GF-D8 (cell line): Measurements from ENCODE around the gene SLC35F5.
"Not testable (repeated sequence)": the region's sequence is repeated elsewhere in the genome, so short reads cannot be mapped to it uniquely, and the experiment has no call there.

ENCODE experiments used
- DNase-seq: peaks from one replicate; lab custom pipeline; 2025; lab: John Stamatoyannopoulos, UW

The SLC35F5 gene

DNA sequence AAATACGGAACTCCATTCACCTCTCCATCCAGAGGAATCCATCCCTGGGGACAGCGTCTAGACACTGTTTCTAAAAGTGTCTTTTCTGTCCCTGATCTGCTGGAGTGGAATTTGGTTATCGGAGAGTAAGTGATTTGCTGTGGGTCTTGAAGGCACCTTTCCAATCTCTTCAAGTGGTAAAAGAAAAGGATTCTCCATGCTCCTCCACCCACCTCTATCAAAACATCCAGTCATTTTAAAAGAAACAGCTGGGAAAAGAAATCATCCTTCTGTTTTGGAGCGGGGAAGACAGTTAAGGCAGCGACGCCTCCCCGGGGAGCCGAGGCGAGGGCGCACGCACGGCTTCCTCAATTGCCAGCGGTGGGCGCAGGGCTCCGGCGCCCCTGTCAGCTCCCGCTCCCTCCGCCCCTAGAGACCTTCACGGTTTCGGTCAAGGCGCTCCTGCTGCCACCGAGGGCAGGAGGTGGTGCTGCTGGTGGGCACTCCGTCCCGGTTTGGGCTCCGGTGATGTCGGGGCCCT, 547 bp downstream of the SLC35F5 start:
- no peak for DNase-seq

DNA sequence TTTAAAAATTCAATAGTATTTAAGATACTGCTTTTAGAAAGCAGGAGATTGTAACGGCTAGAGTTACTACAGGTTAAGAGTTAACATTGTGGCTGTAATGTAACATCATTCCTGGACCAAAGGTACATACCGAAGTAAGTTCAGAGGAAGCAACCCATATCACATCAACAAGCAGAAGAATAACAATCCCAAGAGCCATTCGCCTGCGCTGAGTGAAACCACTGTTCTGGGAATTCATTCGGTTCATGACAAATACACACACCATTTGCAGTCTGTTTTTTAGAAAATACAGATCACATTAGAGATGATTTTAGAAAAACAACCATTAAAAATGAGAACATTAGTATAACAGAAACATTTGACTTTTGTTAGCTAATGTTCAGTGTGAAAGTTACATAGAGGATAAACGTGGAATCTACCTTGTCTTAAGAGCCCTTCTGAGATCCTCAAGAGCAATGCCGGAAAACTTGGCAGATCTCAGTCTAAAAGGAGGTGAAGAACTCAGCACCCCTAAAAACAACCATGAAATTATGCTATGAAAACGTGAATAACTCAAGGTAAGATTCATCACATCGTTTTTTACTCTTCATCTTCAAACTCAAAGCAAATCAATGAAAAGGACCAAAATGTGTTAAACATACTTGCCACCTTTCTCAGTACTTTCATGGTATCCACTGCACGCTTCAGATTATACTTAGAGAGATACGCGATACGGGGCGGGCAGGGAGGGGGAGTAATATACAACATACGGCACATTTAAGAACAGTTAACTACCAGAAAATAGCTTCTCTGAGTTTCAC, 1.2 kb downstream of the SLC35F5 start:
- DNase-seq: no peak

DNA sequence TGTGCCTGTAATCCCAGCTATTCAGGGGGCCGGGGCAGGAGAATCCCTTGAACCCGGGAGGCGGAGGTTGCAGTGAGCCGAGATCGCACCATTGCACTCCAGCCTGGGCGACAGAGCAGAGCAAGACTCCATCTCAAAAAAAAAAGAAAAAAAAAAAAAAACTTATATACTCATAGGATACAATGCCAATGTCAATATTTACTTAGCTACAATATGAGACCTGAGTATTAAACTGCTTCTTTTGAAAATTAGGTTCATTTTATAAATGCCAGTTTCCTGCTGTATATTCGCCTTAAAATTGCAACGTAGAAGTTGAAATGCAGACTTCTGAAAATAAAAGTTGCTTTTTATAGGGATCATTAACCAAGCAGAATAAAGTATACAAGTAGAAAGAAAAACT, 2.3 kb downstream of the SLC35F5 start:
- no peak for DNase-seq

DNA sequence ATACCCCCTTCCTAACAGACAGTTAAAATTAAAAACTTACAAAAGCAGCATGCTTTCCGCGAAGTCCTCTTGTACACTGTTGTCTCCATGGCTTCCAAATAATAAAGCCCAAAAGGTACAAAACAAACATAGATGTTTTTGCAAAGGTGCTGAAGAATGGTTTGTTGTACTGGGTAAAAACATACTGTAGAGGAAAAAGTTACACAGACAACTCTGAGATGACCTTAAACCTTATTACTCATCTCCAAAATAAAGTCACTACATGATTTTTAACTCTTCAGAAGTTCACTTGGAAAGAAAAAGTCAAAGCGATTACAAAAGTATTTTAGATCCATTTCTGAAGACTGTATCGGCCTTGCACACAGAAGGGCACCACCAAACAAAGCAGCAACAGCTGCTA, 6.1 kb downstream of the SLC35F5 start:
- DNase-seq: no peak

DNA sequence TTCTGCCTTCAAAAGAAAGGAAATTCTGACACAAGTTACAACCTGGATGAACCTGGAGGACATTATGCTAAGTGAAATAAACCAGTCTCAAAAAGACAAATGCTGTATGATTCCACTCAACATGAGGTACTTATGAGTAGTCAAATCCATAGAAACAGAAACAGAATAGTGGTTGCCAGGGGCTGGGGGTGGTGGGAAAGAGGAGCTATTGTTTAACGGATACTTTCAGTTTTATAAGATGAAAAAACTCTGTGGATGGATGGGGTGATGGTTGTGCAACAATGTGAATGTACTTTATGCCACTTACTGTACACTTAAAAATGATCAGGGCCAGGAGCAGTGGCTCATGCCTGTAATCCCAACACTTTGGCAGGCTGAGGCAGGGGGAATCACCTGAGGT, 15.4 kb downstream of the SLC35F5 start:
- no peak for DNase-seq

DNA sequence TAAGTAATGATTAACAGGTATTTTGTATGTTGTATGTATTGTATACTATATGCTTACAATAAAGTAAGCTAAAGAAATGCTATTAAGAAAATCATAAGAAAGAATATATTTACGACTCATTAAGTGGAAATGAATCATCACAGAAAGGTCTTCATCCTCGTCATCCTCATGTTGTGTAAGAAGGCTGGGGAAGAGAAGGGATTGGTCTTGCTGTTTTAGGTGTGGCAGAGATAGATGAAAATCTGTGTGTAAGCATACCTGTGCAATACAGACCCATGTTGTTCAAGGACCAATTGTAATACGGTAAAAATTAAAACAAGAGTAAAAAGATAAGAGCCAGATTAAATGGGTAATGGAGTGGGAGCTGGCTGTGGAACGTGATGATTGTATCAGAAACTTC, 16.6 kb downstream of the SLC35F5 start:
- DNase-seq: no peak

DNA sequence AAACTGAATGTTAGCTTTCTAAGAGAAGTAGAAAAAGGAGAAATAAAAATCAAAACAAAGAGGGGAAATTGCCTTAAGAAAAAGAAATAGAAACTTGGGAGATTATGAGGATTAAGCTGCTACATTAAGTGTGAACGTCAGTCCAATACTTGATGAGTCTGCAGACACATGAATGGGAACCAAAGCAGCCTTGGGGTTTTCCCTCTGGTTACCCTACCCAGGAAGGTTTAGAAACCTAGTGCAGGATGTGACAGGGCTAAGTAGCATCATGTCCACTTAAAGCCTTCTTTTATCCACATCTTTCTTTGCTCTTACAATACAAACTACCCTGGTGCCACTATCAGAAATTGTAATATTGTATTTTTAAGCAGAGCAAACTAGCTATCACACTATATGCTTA, 22.3 kb downstream of the SLC35F5 start:
- DNase-seq: no peak

DNA sequence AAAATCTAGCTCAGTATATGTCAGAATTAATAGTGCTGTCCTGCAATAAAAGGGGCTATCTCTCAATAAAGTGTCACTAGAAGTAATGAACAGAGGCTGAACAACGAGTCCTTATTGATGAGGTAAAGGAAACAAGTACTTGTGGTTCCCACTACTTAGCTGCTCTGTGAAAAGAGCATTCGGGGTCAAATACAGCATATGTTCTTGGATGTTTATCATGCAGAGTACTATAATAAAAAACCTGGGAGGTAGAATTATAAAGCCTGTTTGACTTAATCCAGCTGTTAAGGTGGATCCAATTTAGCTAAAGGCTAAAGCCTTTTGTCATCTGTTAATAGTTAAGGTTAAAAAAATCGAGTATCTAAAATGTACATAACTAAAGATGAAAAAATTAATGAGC, 32.4 kb downstream of the SLC35F5 start:
- no peak for DNase-seq

DNA sequence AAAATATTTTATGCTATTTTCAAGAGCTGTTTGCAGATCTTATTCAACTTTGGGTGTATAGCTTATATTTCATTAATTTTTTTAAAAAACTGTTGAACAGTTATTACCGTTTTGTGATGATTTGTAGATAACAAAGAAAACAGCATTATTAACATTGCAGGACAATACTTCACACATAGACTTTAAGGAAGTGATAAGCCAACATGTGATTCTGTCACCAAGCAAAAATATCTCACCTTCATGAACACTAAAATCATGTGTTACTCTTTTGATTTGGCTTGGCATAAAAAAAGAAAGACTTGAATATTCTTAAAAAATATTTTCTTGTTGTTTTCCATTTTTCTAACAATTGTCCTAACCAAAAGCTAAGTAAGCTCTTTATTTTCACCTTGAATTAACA, 33.0 kb downstream of the SLC35F5 start:
- no peak for DNase-seq

DNA sequence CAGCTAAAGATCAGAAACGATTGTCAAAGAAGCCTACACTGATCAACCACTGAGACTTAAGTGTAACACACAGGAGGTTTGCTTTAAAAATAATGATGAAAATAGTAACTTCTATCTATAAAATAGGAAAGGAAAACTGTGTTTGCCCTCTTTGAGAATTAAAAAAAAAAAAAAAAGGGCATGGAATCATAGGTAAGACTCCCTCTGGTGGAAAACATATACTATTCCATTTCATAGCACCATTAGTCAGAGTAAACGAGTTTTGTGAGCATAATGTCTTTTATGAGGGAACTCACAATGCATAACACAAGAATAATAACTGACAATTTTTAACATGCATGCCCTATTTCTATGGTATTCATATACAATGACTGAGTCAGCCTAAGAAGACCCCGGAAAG, 36.3 kb downstream of the SLC35F5 start:
- no peak for DNase-seq

DNA sequence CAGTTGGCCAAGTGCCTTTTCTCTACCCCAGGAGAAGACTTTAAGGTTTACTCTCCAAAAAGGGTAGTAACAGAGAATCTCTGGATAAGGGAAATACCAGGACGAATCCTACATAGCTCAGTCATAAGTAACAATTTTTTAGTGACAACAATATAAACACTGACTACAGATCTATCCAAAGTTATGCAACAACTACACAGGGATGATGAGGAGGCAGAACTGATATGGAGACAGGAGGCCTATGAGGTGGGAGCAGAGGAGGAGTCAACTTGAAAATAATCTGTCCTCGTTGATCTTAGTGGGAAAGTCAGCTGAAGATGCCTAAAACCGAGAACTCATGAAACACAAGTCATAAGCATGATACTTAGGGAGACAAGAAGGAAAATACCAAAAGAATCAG, 40.2 kb downstream of the SLC35F5 start:
- no peak for DNase-seq

DNA sequence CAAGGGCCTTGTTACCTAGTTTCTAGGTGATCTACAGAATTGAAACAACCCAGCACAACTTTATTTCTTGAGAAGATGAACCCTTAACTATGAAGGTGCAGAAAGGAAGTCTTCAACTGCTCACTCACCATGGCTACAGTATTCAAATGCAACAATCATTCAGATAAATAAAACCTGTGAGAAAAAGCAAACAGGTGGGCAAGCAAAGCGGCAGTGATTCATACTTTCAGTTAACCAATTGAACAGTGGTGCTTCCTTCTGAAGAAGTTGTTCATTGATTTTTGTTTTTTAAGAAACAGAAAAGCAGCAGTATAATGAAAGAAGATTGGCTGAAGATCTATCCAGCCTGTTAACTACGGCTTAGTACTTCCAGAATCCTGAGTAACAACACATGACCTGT, 43.5 kb downstream of the SLC35F5 start:
- DNase-seq: no peak

DNA sequence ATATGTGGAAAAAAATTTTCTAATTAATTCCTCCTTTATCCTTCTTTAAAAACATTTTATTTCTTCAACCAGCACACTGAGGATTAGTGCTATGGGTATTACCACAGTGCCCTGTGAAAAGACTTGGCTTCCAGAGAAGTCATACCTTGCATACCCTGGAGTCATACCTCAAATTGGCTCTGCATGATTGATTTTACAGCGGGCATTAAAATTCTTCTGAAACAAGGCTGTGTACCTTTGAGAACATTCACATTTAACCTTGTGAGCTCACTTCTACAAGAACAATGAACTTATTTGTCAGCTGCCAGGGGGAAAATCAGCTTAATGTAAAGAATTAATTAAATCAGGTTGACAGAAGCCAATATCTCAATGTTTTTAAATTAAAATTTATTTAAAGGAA, 44.6 kb downstream of the SLC35F5 start:
- no peak for DNase-seq

DNA sequence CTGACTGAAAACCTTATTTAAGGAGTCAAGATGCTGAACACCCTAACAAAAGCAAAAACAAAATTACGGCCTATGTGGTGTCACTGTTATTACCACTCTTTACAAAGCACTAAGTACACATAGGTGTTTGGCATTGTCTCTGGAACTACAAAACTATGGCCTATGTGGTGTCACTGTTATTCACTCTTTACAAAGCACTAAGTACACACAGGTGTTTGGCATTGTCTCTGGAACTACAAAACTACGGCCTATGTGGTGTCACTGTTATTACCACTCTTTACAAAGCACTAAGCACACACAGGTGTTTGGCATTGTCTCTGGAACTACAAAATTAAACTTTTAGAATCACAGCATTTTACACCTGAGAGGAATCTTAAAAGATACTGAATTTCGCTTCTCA, 47.4 kb downstream of the SLC35F5 start:
- DNase-seq: no peak

DNA sequence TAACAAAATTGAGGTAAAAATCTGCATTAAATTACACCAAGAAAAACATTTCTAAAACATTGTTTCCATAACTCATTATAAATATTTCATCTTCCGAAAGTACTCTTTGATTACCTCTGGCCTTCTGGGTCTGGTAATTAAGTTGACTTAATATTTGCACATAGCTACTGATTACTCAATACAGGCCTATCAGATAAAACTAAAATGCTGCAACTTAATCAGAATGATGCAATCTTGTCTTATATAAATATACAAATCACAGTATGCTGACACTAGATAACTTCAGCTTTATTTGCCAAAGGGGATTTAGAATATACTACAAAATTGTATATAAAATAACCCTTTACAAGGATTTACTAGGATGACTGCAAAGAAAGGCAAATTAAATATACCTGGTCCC, 49.3 kb downstream of the SLC35F5 start:
- no peak for DNase-seq

DNA sequence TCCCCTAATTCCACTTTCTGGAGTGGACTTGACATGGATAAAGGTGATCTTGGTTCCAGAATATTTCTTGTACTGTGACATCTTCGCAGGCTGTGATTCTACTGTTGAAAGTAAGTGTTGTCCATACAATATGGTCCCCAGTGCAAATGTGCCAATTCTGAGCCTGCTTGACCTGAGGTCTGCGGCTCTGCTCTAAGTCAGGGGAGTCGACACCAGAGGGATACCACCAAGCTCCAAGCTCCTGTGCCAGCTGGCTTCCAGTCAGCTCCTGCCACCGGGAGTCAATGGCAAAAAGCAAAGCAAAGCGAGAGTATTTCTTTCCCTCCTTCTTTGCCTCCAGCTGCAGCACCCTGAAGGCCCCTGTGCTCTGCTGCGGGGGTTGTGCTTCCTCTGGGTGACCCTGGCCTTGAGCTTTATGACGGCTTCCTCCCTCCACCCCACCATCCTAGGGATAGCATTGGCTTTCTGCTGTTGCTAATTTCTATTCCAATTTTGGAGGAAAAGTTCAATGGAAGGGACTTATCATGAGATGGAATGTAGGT, 50.4 kb downstream of the SLC35F5 start:
- no peak for DNase-seq

DNA sequence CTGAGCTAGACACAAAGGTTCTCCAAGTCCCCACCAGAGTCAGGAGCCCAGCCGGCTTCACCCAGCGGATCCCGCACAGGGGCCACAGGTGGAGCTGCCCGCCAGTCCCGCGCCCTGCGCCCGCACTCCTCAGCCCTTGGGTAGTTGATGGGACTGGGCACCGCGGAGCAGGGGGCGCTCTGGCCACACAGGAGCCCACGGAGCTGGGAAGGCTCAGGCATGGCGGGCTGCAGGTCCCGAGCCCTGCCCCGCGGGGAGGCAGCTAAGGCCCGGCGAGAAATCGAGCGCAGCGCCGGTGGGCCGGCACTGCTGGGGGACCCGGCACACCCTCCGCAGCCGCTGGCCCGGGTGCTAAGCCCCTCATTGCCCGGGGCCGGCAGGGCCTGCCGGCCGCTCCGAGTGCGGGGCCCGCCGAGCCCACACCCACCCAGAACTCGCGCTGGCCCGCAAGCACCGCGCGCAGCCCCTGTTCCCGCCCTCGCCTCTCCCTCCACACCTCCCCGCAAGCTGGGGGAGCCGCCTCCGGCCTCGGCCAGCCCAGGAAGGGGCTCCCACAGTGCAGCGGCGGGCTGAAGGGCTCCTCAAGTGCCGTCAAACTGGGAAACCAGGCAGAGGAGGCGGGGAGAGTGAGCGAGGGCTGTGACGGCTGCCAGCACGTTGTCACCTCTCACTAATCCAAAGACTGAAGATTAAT, 52.0 kb downstream of the SLC35F5 start:
- DNase-seq: not testable (repeated sequence)

DNA sequence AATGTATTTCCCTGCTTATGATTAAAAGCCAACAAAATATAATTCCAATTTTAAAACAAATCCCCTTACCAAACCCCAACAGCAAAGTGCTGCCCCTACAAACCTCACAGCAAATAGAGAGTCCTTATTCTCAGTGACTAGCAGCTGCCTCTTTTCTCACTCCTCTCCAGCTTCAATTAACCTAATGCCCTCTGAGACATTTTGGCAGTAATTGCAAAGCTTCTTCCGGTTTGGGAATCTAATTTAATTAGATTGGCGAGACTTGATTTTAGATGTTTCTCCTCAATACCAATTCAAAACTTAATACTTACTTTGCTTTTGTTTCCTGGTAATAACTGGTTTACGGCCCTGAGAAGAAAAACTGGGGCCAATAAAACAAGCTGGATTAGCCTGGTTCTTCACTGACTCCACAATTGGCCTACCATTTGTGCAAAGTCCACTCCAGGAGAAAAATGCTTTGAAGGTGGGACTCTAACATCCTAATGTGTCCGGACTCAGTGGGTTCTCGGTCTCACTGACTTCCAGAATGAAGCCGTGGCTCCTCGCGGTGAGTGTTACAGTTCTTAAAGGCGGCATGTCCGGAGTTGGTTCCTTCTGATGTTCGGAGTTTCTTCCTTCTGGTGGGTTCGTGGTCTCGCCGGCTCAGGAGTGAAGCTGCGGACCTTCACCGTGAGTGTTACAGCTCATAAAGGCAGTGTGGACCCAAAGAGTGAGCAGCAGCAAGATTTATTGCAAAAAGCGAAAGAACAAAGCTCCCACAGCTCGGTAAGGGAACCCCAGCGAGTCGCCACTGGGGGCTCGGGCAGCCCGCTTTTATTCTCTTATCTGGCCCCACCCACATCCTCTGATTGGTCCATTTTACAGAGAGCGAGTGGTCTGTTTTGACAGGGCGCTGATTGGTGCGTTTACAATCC, 52.8 kb downstream of the SLC35F5 start:
- no peak for DNase-seq

DNA sequence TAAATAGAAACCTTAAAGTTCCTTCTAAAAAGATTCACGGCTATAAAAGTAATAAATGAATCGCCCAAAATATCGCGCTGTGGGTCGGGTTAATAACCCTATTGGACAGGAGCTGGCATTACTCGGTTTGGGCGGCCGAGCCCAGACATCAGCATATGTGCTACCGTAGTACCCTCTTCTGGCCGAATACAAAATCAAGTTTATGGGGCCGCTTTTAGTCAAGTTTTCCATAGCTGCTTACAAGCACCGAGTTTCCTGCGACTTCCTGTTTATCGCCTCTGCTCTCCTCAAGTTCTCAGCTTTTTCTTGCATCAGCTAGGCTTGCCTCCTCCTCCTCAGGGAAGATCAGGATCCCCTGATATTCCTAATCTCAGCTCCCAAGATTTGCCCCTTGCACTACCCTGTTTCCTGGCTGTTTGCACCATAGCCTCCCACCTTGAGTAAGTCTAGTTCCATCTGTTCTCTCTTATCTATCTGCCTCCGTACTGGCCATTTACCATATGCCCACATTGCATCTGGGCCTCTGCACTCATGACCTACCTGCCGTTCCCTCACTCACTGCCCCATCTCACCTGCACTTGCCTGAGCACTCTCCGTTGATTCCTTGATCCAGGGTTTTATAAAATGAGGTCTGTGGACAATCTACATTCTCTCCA, 56.1 kb downstream of the SLC35F5 start:
- DNase-seq: peak; percentile 67

DNA sequence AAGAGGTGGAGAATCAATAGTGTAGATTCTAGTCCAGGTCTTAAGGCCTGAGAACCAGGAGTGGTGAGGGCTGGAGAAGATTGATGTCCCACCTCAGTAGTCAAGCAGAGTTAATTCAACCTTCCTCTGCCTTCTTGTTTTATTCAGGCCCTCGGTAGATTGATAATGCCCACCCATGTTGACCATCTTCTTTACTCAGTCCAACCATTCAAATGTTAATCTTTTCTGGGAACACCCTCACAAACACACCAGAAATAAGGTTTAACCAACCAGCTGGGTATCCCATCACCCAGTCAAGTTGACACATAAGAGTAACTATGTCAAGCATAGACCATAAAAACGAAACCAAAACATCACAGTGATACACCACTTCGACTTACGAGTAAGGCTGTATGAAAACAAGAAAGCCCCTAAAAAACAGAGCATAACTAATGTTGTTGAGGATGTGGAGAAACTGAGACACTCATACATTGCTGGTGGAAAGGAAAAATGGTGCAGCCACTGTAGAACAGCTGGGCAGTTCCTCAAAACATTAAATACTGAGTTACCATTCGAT, 57.5 kb downstream of the SLC35F5 start:
- DNase-seq: no peak

DNA sequence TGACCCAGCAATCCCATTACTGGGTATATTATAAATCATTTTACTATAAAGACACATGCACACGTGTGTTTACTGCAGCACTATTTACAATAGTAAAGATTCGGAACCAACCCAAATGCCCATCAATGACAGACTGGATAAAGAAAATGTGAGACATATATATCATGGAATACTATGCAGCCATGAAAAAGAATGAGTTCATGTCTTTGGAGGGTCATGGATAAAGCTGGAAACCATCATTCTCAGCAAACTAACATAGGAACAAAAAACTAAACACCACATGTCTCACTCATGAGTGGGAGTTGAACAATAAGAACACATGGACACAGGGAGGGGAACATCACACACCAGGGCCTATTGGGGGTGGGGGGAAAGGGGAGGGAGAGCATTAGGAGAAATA, 58.2 kb downstream of the SLC35F5 start:
- DNase-seq: not testable (repeated sequence)
